ENCODE data around the gene RNU11. TPM values are rescaled to one million over a fixed set of nuclear protein-coding genes. Genes with fewer than 3 reads are reported as not detected.

The RNU11 gene
- not detected for total RNA-seq
- long read RNA-seq: 0 reads

DNA sequence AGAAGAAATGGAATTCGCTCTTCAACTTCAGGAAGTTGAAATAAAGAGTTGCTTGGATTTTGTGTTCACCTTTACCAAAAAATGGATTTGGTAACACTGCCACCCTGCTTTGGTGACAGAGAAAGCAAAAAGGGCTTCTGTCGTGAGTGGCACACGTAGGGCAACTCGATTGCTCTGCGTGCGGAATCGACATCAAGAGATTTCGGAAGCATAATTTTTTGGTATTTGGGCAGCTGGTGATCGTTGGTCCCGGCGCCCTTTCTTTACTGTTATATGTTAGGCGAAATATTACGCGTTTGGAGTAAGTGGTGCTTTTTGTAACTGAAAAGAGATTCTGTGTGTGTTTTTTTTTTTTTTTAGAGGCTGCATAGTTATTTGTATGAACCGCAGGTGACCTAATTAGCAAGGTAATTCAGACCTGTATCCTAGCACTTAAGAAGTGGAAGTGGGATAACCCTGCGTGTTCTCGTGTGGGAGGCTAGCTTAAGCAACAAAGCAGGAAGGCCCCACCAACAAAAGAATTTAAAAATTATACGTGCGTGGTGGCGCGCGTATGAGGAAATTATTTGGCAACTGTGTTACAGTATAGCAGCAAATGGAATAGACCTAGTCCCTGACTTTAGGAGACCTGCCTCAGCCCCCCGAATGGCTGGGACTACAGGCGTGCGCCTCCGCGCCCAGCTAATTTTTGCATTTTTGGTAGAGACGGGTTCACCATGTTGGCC lies at the start of gene RNU11:
Gene RNU11 (plus strand): TSS at position 127 of the 725 bp plus-strand sequence.
- TF ChIP-seq, protein P1, sequence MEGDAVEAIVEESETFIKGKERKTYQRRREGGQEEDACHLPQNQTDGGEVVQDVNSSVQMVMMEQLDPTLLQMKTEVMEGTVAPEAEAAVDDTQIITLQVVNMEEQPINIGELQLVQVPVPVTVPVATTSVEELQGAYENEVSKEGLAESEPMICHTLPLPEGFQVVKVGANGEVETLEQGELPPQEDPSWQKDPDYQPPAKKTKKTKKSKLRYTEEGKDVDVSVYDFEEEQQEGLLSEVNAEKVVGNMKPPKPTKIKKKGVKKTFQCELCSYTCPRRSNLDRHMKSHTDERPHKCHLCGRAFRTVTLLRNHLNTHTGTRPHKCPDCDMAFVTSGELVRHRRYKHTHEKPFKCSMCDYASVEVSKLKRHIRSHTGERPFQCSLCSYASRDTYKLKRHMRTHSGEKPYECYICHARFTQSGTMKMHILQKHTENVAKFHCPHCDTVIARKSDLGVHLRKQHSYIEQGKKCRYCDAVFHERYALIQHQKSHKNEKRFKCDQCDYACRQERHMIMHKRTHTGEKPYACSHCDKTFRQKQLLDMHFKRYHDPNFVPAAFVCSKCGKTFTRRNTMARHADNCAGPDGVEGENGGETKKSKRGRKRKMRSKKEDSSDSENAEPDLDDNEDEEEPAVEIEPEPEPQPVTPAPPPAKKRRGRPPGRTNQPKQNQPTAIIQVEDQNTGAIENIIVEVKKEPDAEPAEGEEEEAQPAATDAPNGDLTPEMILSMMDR (IDR thresholded peaks at IDR 0.05; ENCODE audit: borderline replicate concordance): no peak
- peak; percentile 84 for DNase-seq
- Histone ChIP-seq H3K27ac (replicated peaks) (peak within 1 kb of the TSS; percentile 95), H3K27me3 (ENCODE audit: low read depth) (no peaks in the 10 kb centered on the region), H3K36me3 (no peaks in the 10 kb centered on the region), H3K4me1 (peaks cover 42% of the 10 kb centered on the region), H3K9me3 (replicated peaks) (no peaks in the 10 kb centered on the region), H3K4me3 (peak within 1 kb of the TSS; percentile 63)
- intact Hi-C loops (cut with micrococcal nuclease): no loop called here

DNA sequence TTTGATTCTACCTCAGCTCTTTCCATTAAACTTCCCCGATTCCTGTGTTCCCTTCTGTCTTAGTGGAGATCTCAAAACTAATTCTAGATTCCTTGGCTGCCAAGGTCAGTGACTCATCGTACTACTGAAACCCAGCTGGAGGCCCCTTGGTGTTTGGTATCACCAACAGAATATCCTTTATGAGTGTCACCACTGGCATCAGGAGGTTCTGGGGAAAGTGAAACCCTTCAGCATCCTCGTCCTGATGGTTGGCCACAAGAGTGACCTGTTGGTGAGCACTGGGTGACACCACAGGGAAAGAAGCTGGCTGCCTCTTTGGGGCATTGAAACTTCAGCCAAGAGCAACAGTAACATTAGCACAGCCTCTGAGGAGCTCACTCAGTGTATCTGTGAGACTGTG lies 46.7 kb upstream of the RNU11 start:
- intact Hi-C loops (cut with micrococcal nuclease): loop anchor here (2.0 to 10.0 kb wide), 2 partner anchors 81 to 247 kb away; no protein-coding TSS in a partner anchor
- Histone ChIP-seq H3K9me3 (replicated peaks) (no peaks in the 10 kb centered on the region), H3K4me3 (no peak overlapping the region), H3K27ac (replicated peaks) (peak overlapping the region; percentile 9), H3K36me3 (peaks cover 45% of the 10 kb centered on the region), H3K4me1 (peaks cover 9% of the 10 kb centered on the region), H3K27me3 (ENCODE audit: low read depth) (no peaks in the 10 kb centered on the region)
- TF ChIP-seq, protein P1 (IDR thresholded peaks at IDR 0.05; ENCODE audit: borderline replicate concordance): no peak
- no peak for DNase-seq

DNA sequence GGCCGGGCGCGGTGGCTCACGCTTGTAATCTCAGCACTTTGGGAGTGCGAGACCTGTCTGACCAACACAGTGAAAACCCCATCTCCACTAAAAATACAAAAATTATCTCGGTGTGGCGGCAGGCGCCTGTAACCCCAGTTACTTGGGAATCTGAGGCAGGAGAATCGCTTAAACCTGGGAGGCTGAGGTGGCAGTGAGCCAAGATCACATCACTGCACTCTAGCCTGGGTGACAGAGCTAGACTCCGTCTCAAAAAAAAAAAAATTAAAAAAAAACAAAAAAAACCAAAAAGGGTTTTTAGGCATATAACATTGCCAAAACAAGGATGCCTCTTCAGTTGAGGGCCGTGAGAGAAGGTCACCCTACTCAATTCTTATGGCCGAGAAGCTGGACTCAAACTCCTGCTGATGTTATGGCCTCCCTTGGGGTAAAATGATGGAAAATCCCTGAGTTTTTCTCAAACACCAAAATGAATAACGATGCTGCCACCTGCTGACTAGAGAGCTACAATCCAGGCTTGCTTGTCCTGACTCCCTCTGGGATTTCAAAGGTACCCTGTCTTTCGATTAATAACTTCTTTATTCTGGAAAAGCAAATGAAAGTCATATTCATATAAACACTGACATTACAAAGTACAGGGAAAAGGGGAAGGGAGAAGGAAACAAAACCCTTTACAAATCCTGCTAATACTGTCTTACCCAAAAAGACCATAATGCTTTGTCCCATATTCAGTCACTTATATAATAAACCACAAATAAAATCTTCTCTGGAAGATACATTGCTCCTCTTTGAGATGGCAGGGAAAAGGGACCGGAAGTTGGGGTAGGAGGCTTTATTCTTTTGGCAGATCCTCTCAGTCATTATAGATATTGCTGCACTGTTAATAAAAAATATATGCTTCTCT lies 45.6 kb upstream of the RNU11 start:
- TF ChIP-seq, protein P1 (IDR thresholded peaks at IDR 0.05; ENCODE audit: borderline replicate concordance): peak; percentile 74
- no peaks in the 10 kb centered on the region for H3K9me3 ChIP-seq (replicated peaks)
- H3K36me3 ChIP-seq: peaks cover 56% of the 10 kb centered on the region
- H3K27ac ChIP-seq (replicated peaks): peak overlapping the region; percentile 9
- H3K4me3 ChIP-seq: no peak overlapping the region
- H3K27me3 ChIP-seq (ENCODE audit: low read depth): no peaks in the 10 kb centered on the region
- H3K4me1 ChIP-seq: peaks cover 9% of the 10 kb centered on the region
- no peak for DNase-seq
- intact Hi-C loops (cut with micrococcal nuclease): loop anchor here (2.0 to 10.0 kb wide), 2 partner anchors 82 to 248 kb away; no protein-coding TSS in a partner anchor

DNA sequence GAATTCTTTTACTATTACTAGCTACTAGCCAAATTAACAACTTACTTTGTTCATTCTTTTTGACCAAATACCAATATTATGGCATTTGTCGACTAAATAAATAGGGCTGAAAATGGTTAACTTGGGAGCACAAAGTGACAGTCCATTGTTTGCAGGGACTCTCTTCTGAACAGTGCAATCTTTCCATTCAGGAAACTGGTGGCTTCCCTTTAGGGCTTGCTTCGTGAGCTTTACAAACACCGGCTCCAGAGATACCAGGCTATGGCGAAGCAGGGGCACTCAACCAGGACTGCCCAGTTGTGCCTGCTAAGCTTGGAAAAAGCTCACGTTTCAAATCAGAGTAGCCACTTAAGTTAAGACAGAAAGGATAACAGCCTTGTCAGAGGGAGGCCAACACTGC lies 44.0 kb upstream of the RNU11 start:
- intact Hi-C loops (cut with micrococcal nuclease): loop anchor here (10.0 kb wide), 1 partner anchor 250 kb away; no protein-coding TSS in a partner anchor

DNA sequence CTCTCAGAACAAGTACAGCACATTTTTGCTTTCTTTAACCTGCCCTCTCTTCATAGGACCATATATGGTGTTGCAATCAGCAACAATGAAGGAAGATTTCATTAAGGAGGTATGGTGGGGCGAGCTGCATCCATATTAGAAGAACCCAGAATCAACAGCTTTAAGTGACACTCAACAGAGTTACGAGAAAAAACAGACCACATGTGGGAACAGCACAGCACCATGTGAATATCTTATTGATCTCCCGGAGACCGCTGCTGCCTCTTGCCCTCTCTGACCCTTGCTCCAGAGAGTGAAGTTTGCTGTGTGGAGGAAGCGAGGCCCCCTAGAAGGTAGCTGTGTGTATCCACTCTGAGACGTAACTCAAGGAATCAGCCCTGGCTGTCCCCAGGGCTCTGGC lies 43.4 kb upstream of the RNU11 start:
- intact Hi-C loops (cut with micrococcal nuclease): loop anchor here (10.0 kb wide), 1 partner anchor 250 kb away; no protein-coding TSS in a partner anchor
- peaks cover 75% of the 10 kb centered on the region for H3K36me3 ChIP-seq

More for the DNA sequence above, 44.0 kb upstream of the RNU11 start:
- TF ChIP-seq, protein P1 (IDR thresholded peaks at IDR 0.05; ENCODE audit: borderline replicate concordance): no peak
- Histone ChIP-seq H3K9me3 (replicated peaks) (no peaks in the 10 kb centered on the region), H3K4me3 (no peak overlapping the region), H3K27ac (replicated peaks) (no peak overlapping the region), H3K36me3 (peaks cover 70% of the 10 kb centered on the region), H3K4me1 (peaks cover 9% of the 10 kb centered on the region), H3K27me3 (ENCODE audit: low read depth) (no peaks in the 10 kb centered on the region)
- no peak for DNase-seq

More for the DNA sequence above, 43.4 kb upstream of the RNU11 start:
- H3K9me3 ChIP-seq (replicated peaks): no peaks in the 10 kb centered on the region
- H3K4me3 ChIP-seq: no peak overlapping the region
- TF ChIP-seq, protein P1 (IDR thresholded peaks at IDR 0.05; ENCODE audit: borderline replicate concordance): no peak
- H3K4me1 ChIP-seq: peaks cover 9% of the 10 kb centered on the region
- no peaks in the 10 kb centered on the region for H3K27me3 ChIP-seq (ENCODE audit: low read depth)
- H3K27ac ChIP-seq (replicated peaks): no peak overlapping the region
- no peak for DNase-seq

Data from left ventricle myocardium inferior (tissue), 1 donor.